SK-N-SH treated with all-trans-retinoic acid at 6 μM for 48 hours (cell line): ENCODE results near the gene LUZP4.

Source experiments
- OSR1 ChIP-seq: fragments of 250-450 bp; sonication (Bioruptor Pico); IDR thresholded peaks from 2 replicates; pipeline ENCODE4 v1.8.0; 2022; ENCODE audit warnings: moderate library complexity, mild to moderate bottlenecking, inconsistent platforms
- PATZ1 ChIP-seq: fragments of 250-450 bp; sonication (Bioruptor Pico); IDR thresholded peaks from 2 replicates; pipeline ENCODE4 v1.8.0; 2020; ENCODE audit warnings: mild to moderate bottlenecking, moderate library complexity, borderline replicate concordance
- ZNF70 ChIP-seq: fragments of 450-650 bp; formaldehyde crosslinking; IDR thresholded peaks from 2 replicates; pipeline ENCODE4 v1.5.0; 2020; ENCODE audit warnings: mild to moderate bottlenecking, moderate library complexity

- TF ChIP-seq PATZ1 (CRISPR knock-in tag) = no peak
- TF ChIP-seq OSR1 = no peak
- TF ChIP-seq ZNF70 = no peak
Measured at GRCh38 chrX:115311601-115312001, 22.1 kb downstream of the LUZP4 start.
